B cell (primary cell): ENCODE measurements around the gene TBKBP1. TPM values are rescaled to one million over a fixed set of nuclear protein-coding genes. Genes with fewer than 3 reads are reported as not detected.

Source experiments
- ATAC-seq: fragments of 200-7000 bp; cut with Tn5 transposase; one replicate; pipeline ENCODE4 v1.10.0; 2021; ENCODE audit warnings: low read depth, mild to moderate bottlenecking, moderate number of reproducible peaks, moderate library complexity
- CTCF ChIA-PET: fragments of 350-600 bp; sonication (Branson Sonifier 250); formaldehyde crosslinking; loops from one replicate; lab custom pipeline; 2021; ENCODE audit warnings: antibody characterized with exemption, inconsistent platforms; lab: Charles Lee
- POLR2A ChIA-PET: fragments of 350-600 bp; sonication (Branson Sonifier 250); formaldehyde crosslinking; loops from one replicate; lab custom pipeline; 2021; ENCODE audit warnings: antibody characterized with exemption; lab: Charles Lee
- DNase-seq: peaks from one replicate; pipeline ENCODE4 v3.0.0; 2013
- H2AFZ ChIP-seq: 2 replicates; pipeline ENCODE4 v1.6.1; 2012; ENCODE audit warnings: mild to moderate bottlenecking, low read depth, low read length; ENCODE audit not compliant: insufficient read depth, poor library complexity, severe bottlenecking
- H3K27ac ChIP-seq, 2 donors: 1 replicate in 1 of 2; 2 replicates in 1 of 2; pipeline ENCODE4 v1.5.1; 2012 to 2013; ENCODE audit warnings: low read length in 2 of 2, mild to moderate bottlenecking in 2 of 2, moderate library complexity in 1 of 2
- H3K27me3 ChIP-seq, 4 experiments: fragments of 200-600 bp in 1 of 4; sonication (generic) in 1 of 4; replicated peaks in 1 of 4; 1 replicate in 2 of 4; 2 replicates in 2 of 4; pipeline versions ENCODE4 v1.6.1 to v1.7.0; 2013 to 2016; ENCODE audit warnings: low read length in 3 of 4, mild to moderate bottlenecking in 2 of 4, mixed read lengths in 1 of 4, moderate library complexity in 1 of 4; ENCODE audit not compliant: insufficient read depth in 4 of 4, control insufficient read depth in 3 of 4; ENCODE audit errors: control extremely low read depth in 1 of 4
- H3K36me3 ChIP-seq, 2 experiments: replicated peaks in 1 of 2; 1 replicate in 1 of 2; 2 replicates in 1 of 2; pipeline versions ENCODE4 v1.6.1 to v1.7.1; 2013; ENCODE audit warnings: low read length in 1 of 2; ENCODE audit not compliant: insufficient read depth in 2 of 2, control insufficient read depth in 1 of 2; ENCODE audit errors: control extremely low read depth in 1 of 2, extremely low read depth in 1 of 2
- H3K4me1 ChIP-seq, 2 donors: fragments of 200-600 bp in 1 of 2; sonication (generic) in 1 of 2; 1 replicate in 1 of 2; 2 replicates in 1 of 2; pipeline versions ENCODE4 v1.5.1 to v1.6.1; 2013 to 2017; ENCODE audit warnings: low read length in 2 of 2; ENCODE audit not compliant: control insufficient read depth in 2 of 2, insufficient read depth in 2 of 2
- H3K4me2 ChIP-seq: replicated peaks from 2 replicates; pipeline ENCODE3; 2012; ENCODE audit warnings: mild to moderate bottlenecking, low read depth, low read length; ENCODE audit not compliant: poor library complexity, severe bottlenecking
- H3K4me3 ChIP-seq, 5 experiments: fragments of 200-600 bp in 1 of 5; sonication (generic) in 1 of 5; 1 replicate in 3 of 5; 2 replicates in 2 of 5; pipeline versions ENCODE4 v1.5.1 to v1.7.0; 2011 to 2016; ENCODE audit warnings: low read length in 4 of 5, mild to moderate bottlenecking in 4 of 5, low read depth in 2 of 5, control low read depth in 1 of 5, moderate library complexity in 1 of 5; ENCODE audit not compliant: insufficient read depth in 1 of 5; ENCODE audit errors: control extremely low read depth in 1 of 5, extremely low read depth in 1 of 5
- H3K79me2 ChIP-seq: fragments of 200-600 bp; sonication (generic); one replicate; pipeline ENCODE4 v1.6.0; 2016; ENCODE audit warnings: low read length; ENCODE audit not compliant: control insufficient read depth, insufficient read depth
- H3K9ac ChIP-seq: fragments of 200-600 bp; sonication (generic); 2 replicates; pipeline ENCODE4 v1.6.1; 2017; ENCODE audit warnings: mild to moderate bottlenecking, low read length, moderate library complexity
- H3K9me3 ChIP-seq, 3 donors: one replicate each; pipeline versions ENCODE4 v1.6.1 to v1.7.1; 2013; ENCODE audit warnings: low read length in 2 of 3; ENCODE audit not compliant: control insufficient read depth in 2 of 3, insufficient read depth in 1 of 3; ENCODE audit errors: control extremely low read depth in 1 of 3
- H4K20me1 ChIP-seq: 2 replicates; pipeline ENCODE4 v1.6.0; 2012; ENCODE audit warnings: mild to moderate bottlenecking, low read length; ENCODE audit not compliant: insufficient read depth, control insufficient read depth, poor library complexity, severe bottlenecking
- H3K27ac Mint-ChIP-seq: one replicate; pipeline ENCODE4 v1.8.0; 2021; ENCODE audit warnings: mixed read lengths
- H3K27me3 Mint-ChIP-seq: one replicate; pipeline ENCODE4 v1.8.0; 2021; ENCODE audit warnings: mixed read lengths
- H3K4me1 Mint-ChIP-seq: one replicate; pipeline ENCODE4 v1.8.0; 2021; ENCODE audit warnings: mixed read lengths
- H3K4me3 Mint-ChIP-seq: one replicate; pipeline ENCODE4 v1.8.0; 2021; ENCODE audit warnings: mixed read lengths
- H3K9me3 Mint-ChIP-seq: one replicate; pipeline ENCODE4 v1.8.0; 2022; ENCODE audit warnings: mixed read lengths; ENCODE audit not compliant: insufficient read depth
- EZH2 ChIP-seq: IDR thresholded peaks from 2 replicates; pipeline ENCODE4 v1.6.1; 2012; ENCODE audit warnings: borderline replicate concordance, low read depth, mild to moderate bottlenecking, moderate library complexity, low read length; ENCODE audit not compliant: insufficient read depth, poor library complexity, severe bottlenecking
- WGBS: methylation state at CpG from one replicate; pipeline ENCODE4 v1.1.5; 2013; ENCODE audit warnings: missing lambda C conversion rate; ENCODE audit not compliant: insufficient coverage; 5-methylcytosine and 5-hydroxymethylcytosine counted together
- intact Hi-C: fragments of 100-400 bp; cut with micrococcal nuclease; formaldehyde crosslinking; loops from one replicate; pipeline ENCODE4 v1.10.0; 2022
- polyA plus RNA-seq: library from polyadenylated mRNA; depleted of rRNA; stranded (reverse); fragments of >200 nt; gene quantifications from 2 replicates; pipeline ENCODE4 v1.2.3, GENCODE V29; 2012
- small RNA-seq: library from RNA; depleted of rRNA; stranded (forward); fragments of <200 nt; gene quantifications from one replicate; pipeline ENCODE3, GENCODE V24; 2012; ENCODE audit warnings: low replicate concordance, low read depth; ENCODE audit not compliant: insufficient read length
- total RNA-seq, 2 donors: library from RNA; stranded (reverse); fragments of 120-200 nt in 1 of 2; gene quantifications; 1 replicate in 1 of 2; 2 replicates in 1 of 2; pipeline versions ENCODE4 v1.2.3 to v1.2.4, GENCODE V29; 2013 to 2022
- TF ChIP-seq, protein P1 (sequence below): fragments of 200-600 bp; IDR thresholded peaks from one replicate; pipeline ENCODE4 v1.8.0; 2022; ENCODE audit warnings: antibody characterized with exemption, mild to moderate bottlenecking

The TBKBP1 gene
- total and polyA plus RNA-seq, 2 donors (not counting 1 experiment from before 2014, with no cell fraction given), result 6.6 to 8.4 TPM

DNA sequence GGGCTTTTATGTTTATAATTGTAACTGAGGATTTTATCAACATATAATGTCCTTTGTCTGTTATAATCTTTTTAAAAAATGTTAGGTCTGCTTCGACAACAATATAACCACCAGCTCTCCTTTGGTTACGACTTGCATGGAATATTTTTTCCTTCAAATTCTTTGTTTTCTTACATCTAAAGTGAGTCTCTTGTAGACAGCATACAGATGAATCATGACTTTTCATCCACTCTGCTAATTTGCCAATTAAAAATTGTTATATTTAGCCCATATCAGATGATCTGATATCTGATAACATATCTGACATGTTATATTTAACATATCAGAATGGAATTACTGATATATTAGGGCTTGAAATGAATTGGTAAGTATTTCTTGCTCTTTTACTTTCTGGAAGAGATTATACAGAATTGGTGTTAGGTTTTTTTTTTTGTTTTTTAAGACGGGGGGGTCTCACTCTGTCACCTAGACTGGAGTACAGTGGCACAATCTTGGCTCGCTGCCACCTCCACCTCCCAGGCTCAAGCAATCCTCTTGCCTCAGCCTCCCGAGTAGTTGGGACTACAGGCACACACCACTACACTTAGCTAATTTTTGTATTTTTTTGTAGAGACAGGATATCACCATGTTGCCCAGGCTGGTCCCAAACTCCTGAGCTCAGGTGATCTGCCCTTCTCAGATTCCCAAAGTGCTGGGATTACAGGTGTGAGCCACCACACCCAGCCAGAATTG lies 66.6 kb downstream of the TBKBP1 start:
- no CpG with 5 or more reads among the region's 5 CpGs for WGBS
- Mint-ChIP-seq H3K4me1 (no peaks in the 10 kb centered on the region), H3K4me3 (no peak overlapping the region), H3K27ac (no peak overlapping the region), H3K9me3 (peaks cover 8% of the 10 kb centered on the region), H3K27me3 (peaks cover 19% of the 10 kb centered on the region)
- ChIA-PET CTCF (no interaction called here), POLR2A (no interaction called here)
- ATAC-seq, result no peak
- no peak overlapping the region for H3K4me3 ChIP-seq
- H3K27me3 ChIP-seq, result peaks cover 0 to 3% (median 1%) of the 10 kb centered on the region in 4 experiments
- no peaks in the 10 kb centered on the region for H3K79me2 ChIP-seq
- H2AFZ ChIP-seq, result no peak overlapping the region
- H3K9me3 ChIP-seq, result peaks cover 0 to 28% (median 21%) of the 10 kb centered on the region in 3 donors
- no peak overlapping the region for H3K27ac ChIP-seq
- H4K20me1 ChIP-seq, result no peaks in the 10 kb centered on the region
- no peak for DNase-seq
- H3K4me1 ChIP-seq, result no peaks in the 10 kb centered on the region
- H3K36me3 ChIP-seq, result no peaks in the 10 kb centered on the region
- H3K9ac ChIP-seq, result no peak overlapping the region
- no peak overlapping the region for H3K4me2 ChIP-seq
- TF ChIP-seq, protein P1, sequence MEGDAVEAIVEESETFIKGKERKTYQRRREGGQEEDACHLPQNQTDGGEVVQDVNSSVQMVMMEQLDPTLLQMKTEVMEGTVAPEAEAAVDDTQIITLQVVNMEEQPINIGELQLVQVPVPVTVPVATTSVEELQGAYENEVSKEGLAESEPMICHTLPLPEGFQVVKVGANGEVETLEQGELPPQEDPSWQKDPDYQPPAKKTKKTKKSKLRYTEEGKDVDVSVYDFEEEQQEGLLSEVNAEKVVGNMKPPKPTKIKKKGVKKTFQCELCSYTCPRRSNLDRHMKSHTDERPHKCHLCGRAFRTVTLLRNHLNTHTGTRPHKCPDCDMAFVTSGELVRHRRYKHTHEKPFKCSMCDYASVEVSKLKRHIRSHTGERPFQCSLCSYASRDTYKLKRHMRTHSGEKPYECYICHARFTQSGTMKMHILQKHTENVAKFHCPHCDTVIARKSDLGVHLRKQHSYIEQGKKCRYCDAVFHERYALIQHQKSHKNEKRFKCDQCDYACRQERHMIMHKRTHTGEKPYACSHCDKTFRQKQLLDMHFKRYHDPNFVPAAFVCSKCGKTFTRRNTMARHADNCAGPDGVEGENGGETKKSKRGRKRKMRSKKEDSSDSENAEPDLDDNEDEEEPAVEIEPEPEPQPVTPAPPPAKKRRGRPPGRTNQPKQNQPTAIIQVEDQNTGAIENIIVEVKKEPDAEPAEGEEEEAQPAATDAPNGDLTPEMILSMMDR, result no peak
- no peak for TF ChIP-seq EZH2
- intact Hi-C loops, result no loop called here

Small RNA genes lying within 50 kb of the gene (small RNA-seq; reads per million reads assigned to genes)
- not detected for gene AC015674.1

Other genes starting within 250 kb of the TBKBP1 start
- 160 and 171 TPM in 2 replicates for gene NPEPPS, start 163.1 kb upstream of the TBKBP1 start, total RNA-seq
- gene NPEPPS, start 163.1 kb upstream of the TBKBP1 start, polyA plus RNA-seq, result 47.8 and 72.9 TPM in 2 replicates
- gene KPNB1, start 44.2 kb upstream of the TBKBP1 start, total RNA-seq, result 269 and 278 TPM in 2 replicates
- 60.6 and 92.3 TPM in 2 replicates for gene KPNB1, start 44.2 kb upstream of the TBKBP1 start, polyA plus RNA-seq
- gene TBX21, start 39.1 kb downstream of the TBKBP1 start, total RNA-seq, result 8.4 and 10.8 TPM in 2 replicates
- 6.1 and 10.8 TPM in 2 replicates for gene TBX21, start 39.1 kb downstream of the TBKBP1 start, polyA plus RNA-seq
- gene OSBPL7, start 127.6 kb downstream of the TBKBP1 start, total RNA-seq, result 51.0 and 52.5 TPM in 2 replicates
- gene OSBPL7, start 127.6 kb downstream of the TBKBP1 start, polyA plus RNA-seq, result 45.0 and 61.3 TPM in 2 replicates
- 34.8 and 37.4 TPM in 2 replicates for gene MRPL10, start 137.4 kb downstream of the TBKBP1 start, total RNA-seq
- 32.4 and 39.4 TPM in 2 replicates for gene MRPL10, start 137.4 kb downstream of the TBKBP1 start, polyA plus RNA-seq
- gene LRRC46, start 137.5 kb downstream of the TBKBP1 start, total RNA-seq, result 2.2 and 2.4 TPM in 2 replicates
- 0.69 and 1.6 TPM in 2 replicates for gene LRRC46, start 137.5 kb downstream of the TBKBP1 start, polyA plus RNA-seq
- 47.8 and 53.8 TPM in 2 replicates for gene SCRN2, start 147.1 kb downstream of the TBKBP1 start, total RNA-seq
- gene SCRN2, start 147.1 kb downstream of the TBKBP1 start, polyA plus RNA-seq, result 65.2 and 71.9 TPM in 2 replicates
- gene SP6, start 157.0 kb downstream of the TBKBP1 start, total RNA-seq, result not detected in 2 replicates
- 0.04 and 0.09 TPM in 2 replicates for gene SP6, start 157.0 kb downstream of the TBKBP1 start, polyA plus RNA-seq
- 32.5 and 35.4 TPM in 2 replicates for gene SP2, start 202.1 kb downstream of the TBKBP1 start, total RNA-seq
- gene SP2, start 202.1 kb downstream of the TBKBP1 start, polyA plus RNA-seq, result 25.4 and 27.5 TPM in 2 replicates
- 12.4 and 14.7 TPM in 2 replicates for gene PNPO, start 247.4 kb downstream of the TBKBP1 start, total RNA-seq
- gene PNPO, start 247.4 kb downstream of the TBKBP1 start, polyA plus RNA-seq, result 7.3 and 8.0 TPM in 2 replicates